Neural cell (in vitro differentiated cells): ENCODE measurements around the gene ANK2. TPM values are rescaled to one million over a fixed set of nuclear protein-coding genes. Genes with fewer than 3 reads are reported as not detected.

ENCODE experiments used
- H2AFZ ChIP-seq: fragments of 200-600, 300-800 bp; sonication (generic), shearing (Covaris generic); 2 replicates; pipeline ENCODE4 v1.6.0; 2014; ENCODE audit warnings: low read depth, mild to moderate bottlenecking, antibody characterized with exemption, low read length, moderate library complexity
- H3F3A ChIP-seq: fragments of 200-600 bp; shearing (Covaris generic); 2 replicates; pipeline ENCODE4 v1.6.1; 2016; ENCODE audit warnings: mild to moderate bottlenecking, moderate library complexity, mixed read lengths, antibody characterized with exemption, low read length; ENCODE audit not compliant: insufficient read depth, poor library complexity, severe bottlenecking
- H3K27ac ChIP-seq: fragments of 200-600, 300-800 bp; sonication (generic), shearing (Covaris generic); 2 replicates; pipeline ENCODE4 v1.5.1; 2014; ENCODE audit warnings: mild to moderate bottlenecking, low read length, moderate library complexity
- H3K27me3 ChIP-seq: fragments of 300-800, 200-600 bp; sonication (generic), shearing (Covaris generic); 2 replicates; pipeline ENCODE4 v1.6.0; 2014; ENCODE audit warnings: mild to moderate bottlenecking, low read depth, low read length, moderate library complexity; ENCODE audit not compliant: insufficient read depth
- H3K36me3 ChIP-seq: fragments of 300-800, 200-600 bp; sonication (generic), shearing (Covaris generic); 2 replicates; pipeline ENCODE4 v1.5.1; 2014; ENCODE audit warnings: mild to moderate bottlenecking, antibody characterized with exemption, low read length, moderate library complexity; ENCODE audit not compliant: insufficient read depth
- H3K4me2 ChIP-seq: fragments of 300-800, 200-600 bp; sonication (generic), shearing (Covaris generic); 2 replicates; pipeline ENCODE4 v1.6.0; 2014; ENCODE audit warnings: mild to moderate bottlenecking, low read length
- H3K4me3 ChIP-seq: fragments of 300-800, 200-600 bp; sonication (generic), shearing (Covaris generic); 2 replicates; pipeline ENCODE4 v1.5.1; 2014; ENCODE audit warnings: mild to moderate bottlenecking, low read length, moderate library complexity
- H3K79me2 ChIP-seq: fragments of 200-600 bp; shearing (Covaris generic); replicated peaks from 2 replicates; pipeline ENCODE4 v1.6.0; 2014; ENCODE audit warnings: mild to moderate bottlenecking, low read length, moderate library complexity; ENCODE audit not compliant: insufficient read depth
- H3K9ac ChIP-seq: fragments of 300-800, 200-600 bp; sonication (generic), shearing (Covaris generic); 2 replicates; pipeline ENCODE4 v1.6.1; 2016; ENCODE audit warnings: mild to moderate bottlenecking, low read length, mixed read lengths
- H3K9me2 ChIP-seq: fragments of 200-600 bp; shearing (Covaris generic); 2 replicates; pipeline ENCODE4 v1.6.1; 2016; ENCODE audit warnings: mild to moderate bottlenecking, low read length, mixed read lengths; ENCODE audit not compliant: insufficient read depth
- H3K9me3 ChIP-seq: fragments of 200-600, 300-800 bp; sonication (generic), shearing (Covaris generic); 2 replicates; pipeline ENCODE4 v1.6.1; 2016; ENCODE audit warnings: mild to moderate bottlenecking, mixed run types, low read length, moderate library complexity, mixed read lengths
- H4K20me1 ChIP-seq: fragments of 200-600 bp; shearing (Covaris generic); 2 replicates; pipeline ENCODE4 v1.6.1; 2016; ENCODE audit warnings: mild to moderate bottlenecking, mixed run types; ENCODE audit not compliant: insufficient read depth
- CTCF ChIP-seq: fragments of 450-650 bp; IDR thresholded peaks from 2 replicates; pipeline ENCODE4 v1.5.1; 2014; ENCODE audit warnings: antibody characterized with exemption, mild to moderate bottlenecking, moderate library complexity; ENCODE audit not compliant: poor library complexity, severe bottlenecking
- EP300 ChIP-seq: fragments of 450-650 bp; conservative IDR thresholded peaks from 2 replicates; pipeline ENCODE4 v1.6.1; 2014; ENCODE audit warnings: antibody characterized with exemption, mild to moderate bottlenecking, moderate library complexity; ENCODE audit not compliant: poor library complexity, severe bottlenecking
- EZH2 ChIP-seq: fragments of 200-600, 300-800 bp; shearing (Covaris generic), sonication (generic); IDR thresholded peaks from 2 replicates; pipeline ENCODE4 v1.6.1; 2014; ENCODE audit warnings: antibody characterized with exemption, low read length, borderline replicate concordance, mild to moderate bottlenecking; ENCODE audit not compliant: insufficient read depth, poor library complexity, severe bottlenecking
- MXI1 ChIP-seq: fragments of 450-650 bp; conservative IDR thresholded peaks from 2 replicates; pipeline ENCODE4 v1.6.1; 2014; ENCODE audit warnings: antibody characterized with exemption, mild to moderate bottlenecking; ENCODE audit not compliant: poor library complexity, severe bottlenecking
- POLR2AphosphoS5 ChIP-seq: IDR thresholded peaks from 2 replicates; pipeline ENCODE4 v1.6.1; 2012
- RAD21 ChIP-seq: fragments of 450-650 bp; conservative IDR thresholded peaks from 2 replicates; pipeline ENCODE4 v1.6.1; 2014; ENCODE audit warnings: antibody characterized with exemption, mild to moderate bottlenecking, moderate library complexity
- REST ChIP-seq: IDR thresholded peaks from 2 replicates; pipeline ENCODE4 v1.6.1; 2012; ENCODE audit warnings: borderline replicate concordance
- SMC3 ChIP-seq: fragments of 450-650 bp; conservative IDR thresholded peaks from 2 replicates; pipeline ENCODE4 v1.6.1; 2014; ENCODE audit warnings: antibody characterized with exemption, mild to moderate bottlenecking, moderate library complexity; ENCODE audit not compliant: poor library complexity
- TAF1 ChIP-seq: IDR thresholded peaks from 2 replicates; pipeline ENCODE4 v1.6.1; 2012; ENCODE audit warnings: low read depth
- polyA plus RNA-seq: library from polyadenylated mRNA; depleted of rRNA; stranded (reverse); fragments of >200 nt; gene quantifications from 2 replicates; pipeline ENCODE4 v1.2.3, GENCODE V29; 2014

The ANK2 gene
- polyA plus RNA-seq, 1 donor from 2014 or later = 52.0 TPM

- H3K27ac ChIP-seq = no peak overlapping the region
- no peak overlapping the region for H3K4me2 ChIP-seq
- H3K9ac ChIP-seq = no peak overlapping the region
- TF ChIP-seq RAD21 = no peak
- TF ChIP-seq EZH2 = no peak
- TF ChIP-seq TAF1 = no peak
- TF ChIP-seq SMC3 = no peak
- TF ChIP-seq CTCF = no peak
- no peak for TF ChIP-seq REST
- TF ChIP-seq MXI1 = no peak
- TF ChIP-seq EP300 = no peak
- no peak for TF ChIP-seq POLR2AphosphoS5
- no peak overlapping the region for H3K4me3 ChIP-seq
- H3K27me3 ChIP-seq = peaks cover 16% of the 10 kb centered on the region
- H2AFZ ChIP-seq = no peak overlapping the region
- H4K20me1 ChIP-seq = no peaks in the 10 kb centered on the region
- H3F3A ChIP-seq = peaks cover 2% of the 10 kb centered on the region
- H3K36me3 ChIP-seq = no peaks in the 10 kb centered on the region
- H3K9me2 ChIP-seq = no peaks in the 10 kb centered on the region
- no peaks in the 10 kb centered on the region for H3K9me3 ChIP-seq
- H3K79me2 ChIP-seq = peaks cover 64% of the 10 kb centered on the region
These were observed 6.9 kb downstream of the ANK2 start for GRCh38 chr4:113056318-113056717.

GRCh38 chr4:113057891-113058290 is 8.4 kb downstream of the ANK2 start:
- TF ChIP-seq MXI1 = no peak
- no peak for TF ChIP-seq POLR2AphosphoS5
- TF ChIP-seq EP300 = no peak
- TF ChIP-seq EZH2 = no peak
- no peak for TF ChIP-seq RAD21
- TF ChIP-seq SMC3 = no peak
- no peak for TF ChIP-seq CTCF
- TF ChIP-seq TAF1 = no peak
- TF ChIP-seq REST = no peak

More at GRCh38 chr4:113057891-113058290, 8.4 kb downstream of the ANK2 start:
- Histone ChIP-seq H3K9me2 (no peaks in the 10 kb centered on the region), H3F3A (no peaks in the 10 kb centered on the region), H3K27ac (no peak overlapping the region), H3K9ac (no peak overlapping the region), H2AFZ (no peak overlapping the region), H3K4me2 (no peak overlapping the region), H3K9me3 (no peaks in the 10 kb centered on the region), H3K4me3 (no peak overlapping the region), H3K27me3 (peaks cover 22% of the 10 kb centered on the region), H3K36me3 (no peaks in the 10 kb centered on the region), H4K20me1 (no peaks in the 10 kb centered on the region), H3K79me2 (peaks cover 63% of the 10 kb centered on the region)
